Parathyroid adenoma (tissue), 2 donors: ENCODE measurements around the gene TRPV2.

Experiments
- H2AFZ ChIP-seq: fragments of 300-600 bp; sonication (generic); one replicate; pipeline ENCODE4 v1.7.0; 2017; ENCODE audit warnings: antibody characterized with exemption, mild to moderate bottlenecking
- H3K27ac ChIP-seq: fragments of 300-600 bp; sonication (generic); one replicate; pipeline ENCODE4 v1.7.0; 2017
- H3K27me3 ChIP-seq: fragments of 300-600 bp; sonication (generic); one replicate; pipeline ENCODE4 v1.7.0; 2017; ENCODE audit warnings: low read length; ENCODE audit not compliant: control insufficient read depth, insufficient read depth
- H3K36me3 ChIP-seq: fragments of 300-600 bp; sonication (generic); one replicate; pipeline ENCODE4 v1.7.0; 2017; ENCODE audit warnings: low read length; ENCODE audit not compliant: control insufficient read depth, insufficient read depth
- H3K4me1 ChIP-seq: fragments of 300-600 bp; sonication (generic); one replicate; pipeline ENCODE4 v1.7.0; 2017; ENCODE audit warnings: control low read depth
- H3K4me2 ChIP-seq: fragments of 300-600 bp; sonication (generic); one replicate; pipeline ENCODE4 v1.7.0; 2017; ENCODE audit warnings: low read length
- H3K4me3 ChIP-seq: fragments of 300-600 bp; sonication (generic); one replicate; pipeline ENCODE4 v1.7.0; 2017; ENCODE audit warnings: low read depth, low read length
- H3K79me2 ChIP-seq: fragments of 300-600 bp; sonication (generic); one replicate; pipeline ENCODE4 v1.7.0; 2017; ENCODE audit warnings: control low read depth
- H3K9ac ChIP-seq: fragments of 300-600 bp; sonication (generic); one replicate; pipeline ENCODE4 v1.7.0; 2017; ENCODE audit warnings: mild to moderate bottlenecking
- H3K9me3 ChIP-seq: fragments of 300-600 bp; sonication (generic); one replicate; pipeline ENCODE4 v1.7.0; 2017; ENCODE audit warnings: low read length; ENCODE audit not compliant: control insufficient read depth
- CTCF ChIP-seq: fragments of 300-600 bp; sonication (generic); IDR thresholded peaks from one replicate; pipeline ENCODE4 v1.7.0; 2017; ENCODE audit warnings: antibody characterized with exemption, mild to moderate bottlenecking
- donor health status: primary hyperparathyroidism.

The TRPV2 gene

GRCh38 chr17:16430650-16431049 is 15.3 kb downstream of the TRPV2 start:
- H3K36me3 ChIP-seq, result no peaks in the 10 kb centered on the region
- H3K4me2 ChIP-seq, result no peak overlapping the region
- no peak for TF ChIP-seq CTCF

GRCh38 chr17:16432017-16432416 is 16.6 kb downstream of the TRPV2 start:
- H3K27ac ChIP-seq, result no peak overlapping the region
- H3K79me2 ChIP-seq, result no peaks in the 10 kb centered on the region
- H3K4me1 ChIP-seq, result peaks cover 3% of the 10 kb centered on the region
- H3K4me3 ChIP-seq, result no peak overlapping the region
- H3K4me2 ChIP-seq, result no peak overlapping the region
- H3K27me3 ChIP-seq, result no peaks in the 10 kb centered on the region
- TF ChIP-seq CTCF, result no peak
- H3K9me3 ChIP-seq, result no peaks in the 10 kb centered on the region
- H3K36me3 ChIP-seq, result no peaks in the 10 kb centered on the region
- no peak overlapping the region for H2AFZ ChIP-seq
- no peak overlapping the region for H3K9ac ChIP-seq

More at GRCh38 chr17:16430650-16431049, 15.3 kb downstream of the TRPV2 start:
- no peak overlapping the region for H3K9ac ChIP-seq
- H3K79me2 ChIP-seq, result no peaks in the 10 kb centered on the region
- no peaks in the 10 kb centered on the region for H3K27me3 ChIP-seq
- peaks cover 3% of the 10 kb centered on the region for H3K4me1 ChIP-seq
- no peak overlapping the region for H2AFZ ChIP-seq
- H3K4me3 ChIP-seq, result no peak overlapping the region
- H3K9me3 ChIP-seq, result no peaks in the 10 kb centered on the region
- no peak overlapping the region for H3K27ac ChIP-seq

- no peak overlapping the region for H2AFZ ChIP-seq
- H3K36me3 ChIP-seq, result no peaks in the 10 kb centered on the region
Measured at GRCh38 chr17:16433514-16433913, 18.1 kb downstream of the TRPV2 start.

GRCh38 chr17:16434662-16435061 is 19.3 kb downstream of the TRPV2 start:
- Histone ChIP-seq H3K27me3 (no peaks in the 10 kb centered on the region), H3K9ac (no peak overlapping the region), H3K79me2 (peaks cover 2% of the 10 kb centered on the region), H3K9me3 (no peaks in the 10 kb centered on the region), H3K4me2 (no peak overlapping the region), H3K4me3 (no peak overlapping the region), H3K36me3 (no peaks in the 10 kb centered on the region), H3K4me1 (peaks cover 4% of the 10 kb centered on the region), H3K27ac (no peak overlapping the region), H2AFZ (no peak overlapping the region)
- TF ChIP-seq CTCF, result no peak

More at GRCh38 chr17:16433514-16433913, 18.1 kb downstream of the TRPV2 start:
- peaks cover 4% of the 10 kb centered on the region for H3K4me1 ChIP-seq
- no peaks in the 10 kb centered on the region for H3K79me2 ChIP-seq
- no peak overlapping the region for H3K27ac ChIP-seq
- no peaks in the 10 kb centered on the region for H3K9me3 ChIP-seq
- H3K9ac ChIP-seq, result no peak overlapping the region
- H3K4me3 ChIP-seq, result no peak overlapping the region
- no peak overlapping the region for H3K4me2 ChIP-seq
- no peaks in the 10 kb centered on the region for H3K27me3 ChIP-seq
- no peak for TF ChIP-seq CTCF
